H1 (cell line): ENCODE measurements around the gene CRTAC1. TPM values are rescaled to one million over a fixed set of nuclear protein-coding genes. Genes with fewer than 3 reads are reported as not detected.

Experiments used
- CTCF ChIA-PET: fragments of 300-600 bp; sonication (Branson Sonifier 250); formaldehyde crosslinking; loops from one replicate; lab custom pipeline; 2021; ENCODE audit not compliant: partially characterized antibody; lab: Charles Lee
- POLR2A ChIA-PET: fragments of 300-600 bp; sonication (Branson Sonifier 250); formaldehyde crosslinking; loops from one replicate; lab custom pipeline; 2021; ENCODE audit warnings: inconsistent platforms; ENCODE audit not compliant: partially characterized antibody; lab: Charles Lee
- DNase-seq, 2 experiments: peaks; one replicate each; pipeline versions ENCODE4 v3.0.0 to v3.0.0-alpha.2; 2010 to 2022; ENCODE audit warnings: low spot score in 2 of 2, low read depth in 1 of 2, mixed read lengths in 1 of 2
- FAIRE-seq: peaks from 2 replicates; lab custom pipeline; 2011; peaks lifted over from hg19 to GRCh38; lab: Jason Lieb, UNC
- H2AFZ ChIP-seq: 2 replicates; pipeline ENCODE4 v1.8.1; 2012; ENCODE audit warnings: low read length, inconsistent platforms
- H2AK5ac ChIP-seq: 2 replicates; pipeline ENCODE4 v1.6.1; 2013; ENCODE audit warnings: low read depth, low read length
- H2BK120ac ChIP-seq: replicated peaks from 2 replicates; pipeline ENCODE3; 2013; ENCODE audit warnings: low read depth, low read length, inconsistent platforms
- H2BK12ac ChIP-seq: 2 replicates; pipeline ENCODE4 v1.6.1; 2013; ENCODE audit warnings: low read depth, low read length
- H2BK15ac ChIP-seq: 2 replicates; pipeline ENCODE4 v1.6.1; 2013; ENCODE audit warnings: low read length
- H2BK20ac ChIP-seq: 2 replicates; pipeline ENCODE4 v1.6.1; 2013; ENCODE audit warnings: low read length
- H2BK5ac ChIP-seq: 2 replicates; pipeline ENCODE4 v1.6.1; 2013; ENCODE audit warnings: low read depth, low read length
- H3K14ac ChIP-seq: 2 replicates; pipeline ENCODE4 v1.6.1; 2013; ENCODE audit warnings: inconsistent platforms; ENCODE audit not compliant: insufficient read length
- H3K18ac ChIP-seq: 2 replicates; pipeline ENCODE4 v1.6.1; 2013; ENCODE audit warnings: low read length; ENCODE audit errors: extremely low read depth
- H3K23ac ChIP-seq: 2 replicates; pipeline ENCODE4 v1.6.1; 2013; ENCODE audit warnings: inconsistent platforms; ENCODE audit not compliant: insufficient read length
- H3K23me2 ChIP-seq: 2 replicates; pipeline ENCODE4 v1.6.1; 2013; ENCODE audit warnings: low read depth, low read length
- H3K27ac ChIP-seq: 2 replicates; pipeline ENCODE4 v1.6.1; 2011; ENCODE audit warnings: low read depth, low read length, inconsistent platforms
- H3K27me3 ChIP-seq, 4 experiments: replicated peaks in 1 of 4; 1 replicate in 1 of 4; 2 replicates in 3 of 4; pipeline versions ENCODE4 v1.6.1 to v1.8.1; 2011 to 2013; ENCODE audit warnings: low read length in 3 of 4, mild to moderate bottlenecking in 3 of 4, inconsistent platforms in 2 of 4, mixed read lengths in 2 of 4, moderate library complexity in 1 of 4; ENCODE audit not compliant: control insufficient read depth in 3 of 4, insufficient read depth in 3 of 4; ENCODE audit errors: extremely low read depth in 1 of 4
- H3K36me3 ChIP-seq, 4 experiments: 2 replicates each; pipeline versions ENCODE4 v1.6.1 to v1.8.1; 2011 to 2013; ENCODE audit warnings: mild to moderate bottlenecking in 4 of 4, low read length in 3 of 4, moderate library complexity in 2 of 4, control low read depth in 1 of 4, inconsistent platforms in 1 of 4; ENCODE audit not compliant: insufficient read depth in 4 of 4, control insufficient read depth in 2 of 4
- H3K4ac ChIP-seq: replicated peaks from 2 replicates; pipeline ENCODE3; 2013; ENCODE audit warnings: low read length, low read depth, mixed read lengths, inconsistent platforms; ENCODE audit not compliant: insufficient read length
- H3K4me1 ChIP-seq, 4 experiments: replicated peaks in 1 of 4; 1 replicate in 1 of 4; 2 replicates in 3 of 4; pipeline versions ENCODE4 v1.6.1 to v1.8.1; 2011 to 2013; ENCODE audit warnings: low read length in 3 of 4, inconsistent platforms in 2 of 4, mixed read lengths in 1 of 4; ENCODE audit not compliant: insufficient read depth in 4 of 4, control insufficient read depth in 3 of 4
- H3K4me2 ChIP-seq, 2 experiments: 2 replicates each; pipeline versions ENCODE4 v1.6.1 to v1.8.1; 2011 to 2013; ENCODE audit warnings: low read depth in 2 of 2, low read length in 2 of 2, control low read depth in 1 of 2, inconsistent platforms in 1 of 2, mild to moderate bottlenecking in 1 of 2; ENCODE audit not compliant: insufficient read depth in 1 of 2
- H3K4me3 ChIP-seq, 4 experiments: fragments of 200-600, 300-600 bp in 1 of 4; sonication (generic), shearing (Covaris generic), sonication (Bioruptor Twin) in 1 of 4; 2 replicates each; pipeline versions ENCODE4 v1.5.1 to v1.8.1; 2011 to 2016; ENCODE audit warnings: low read length in 4 of 4, low read depth in 3 of 4, control low read depth in 2 of 4, inconsistent platforms in 2 of 4, mild to moderate bottlenecking in 2 of 4, mixed read lengths in 1 of 4, moderate library complexity in 1 of 4; ENCODE audit not compliant: insufficient read depth in 2 of 4; ENCODE audit errors: extremely low read depth in 1 of 4
- H3K56ac ChIP-seq: replicated peaks from 2 replicates; pipeline ENCODE3; 2013; ENCODE audit warnings: low read depth, mild to moderate bottlenecking, mixed read lengths, low read length, inconsistent platforms; ENCODE audit not compliant: insufficient read length
- H3K79me1 ChIP-seq: 2 replicates; pipeline ENCODE4 v1.6.1; 2013; ENCODE audit warnings: low read depth, low read length, control low read depth
- H3K79me2 ChIP-seq, 2 experiments: 2 replicates each; pipeline versions ENCODE4 v1.6.1 to v1.8.1; 2012 to 2013; ENCODE audit warnings: low read length in 2 of 2, mild to moderate bottlenecking in 2 of 2, inconsistent platforms in 1 of 2; ENCODE audit not compliant: insufficient read depth in 2 of 2, control insufficient read depth in 1 of 2
- H3K9ac ChIP-seq, 4 experiments: replicated peaks in 1 of 4; 1 replicate in 1 of 4; 2 replicates in 3 of 4; pipeline versions ENCODE4 v1.6.1 to v1.8.1; 2011 to 2013; ENCODE audit warnings: low read depth in 3 of 4, low read length in 3 of 4, control low read depth in 2 of 4, mild to moderate bottlenecking in 2 of 4, moderate library complexity in 2 of 4, inconsistent platforms in 1 of 4; ENCODE audit errors: extremely low read depth in 1 of 4
- H3K9me3 ChIP-seq, 2 experiments: 2 replicates each; pipeline versions ENCODE4 v1.6.1 to v1.8.1; 2012 to 2013; ENCODE audit warnings: mild to moderate bottlenecking in 2 of 2, moderate library complexity in 2 of 2, control low read depth in 1 of 2, inconsistent platforms in 1 of 2, low read depth in 1 of 2, low read length in 1 of 2, mixed read lengths in 1 of 2; ENCODE audit not compliant: insufficient read depth in 2 of 2
- H4K20me1 ChIP-seq, 2 experiments: replicated peaks in 1 of 2; 2 replicates each; pipeline versions ENCODE3 to v1.8.1; 2011 to 2013; ENCODE audit warnings: inconsistent platforms in 2 of 2, low read length in 2 of 2, mild to moderate bottlenecking in 1 of 2; ENCODE audit not compliant: insufficient read depth in 2 of 2, control insufficient read depth in 1 of 2
- H4K5ac ChIP-seq: 2 replicates; pipeline ENCODE4 v1.6.1; 2013; ENCODE audit warnings: low read length, low read depth, mixed read lengths, inconsistent platforms; ENCODE audit not compliant: insufficient read length
- H4K8ac ChIP-seq: 2 replicates; pipeline ENCODE4 v1.8.0; 2013; ENCODE audit warnings: mild to moderate bottlenecking, moderate library complexity, low read length, inconsistent platforms; ENCODE audit not compliant: insufficient read depth; ENCODE audit errors: extremely low read depth
- H4K91ac ChIP-seq: replicated peaks from 2 replicates; pipeline ENCODE3; 2013; ENCODE audit warnings: low read length, mixed read lengths, inconsistent platforms; ENCODE audit not compliant: insufficient read length
- CBX8 ChIP-seq: fragments of 300-800, 300-1000 bp; sonication (generic); IDR thresholded peaks from 2 replicates; pipeline ENCODE4 v1.7.1; 2016; ENCODE audit warnings: low read depth, low read length, borderline replicate concordance
- CREB1 ChIP-seq: IDR thresholded peaks from 2 replicates; pipeline ENCODE4 v1.6.1; 2012; ENCODE audit warnings: inconsistent platforms
- CTBP2 ChIP-seq: IDR thresholded peaks from 2 replicates; pipeline ENCODE4 v1.7.0; 2011; ENCODE audit warnings: borderline replicate concordance, mild to moderate bottlenecking, moderate library complexity, mixed read lengths, low read length; ENCODE audit not compliant: insufficient read depth, insufficient read length
- GABPA ChIP-seq: IDR thresholded peaks from 2 replicates; pipeline ENCODE4 v1.6.1; 2011; ENCODE audit warnings: mild to moderate bottlenecking, low read length, moderate library complexity, borderline replicate concordance; ENCODE audit not compliant: insufficient read depth
- GTF2F1 ChIP-seq: IDR thresholded peaks from 2 replicates; pipeline ENCODE4 v1.6.1; 2012; ENCODE audit warnings: low read depth, low read length, improper control_type of control experiment, borderline replicate concordance
- JUN ChIP-seq: IDR thresholded peaks from 2 replicates; pipeline ENCODE4 v1.6.1; 2011; ENCODE audit warnings: low read depth, mild to moderate bottlenecking, improper control_type of control experiment, low read length
- KDM1A ChIP-seq: fragments of 200-600, 300-600 bp; sonication (generic); IDR thresholded peaks from 2 replicates; pipeline ENCODE4 v1.7.1; 2016; ENCODE audit warnings: mild to moderate bottlenecking, low read length, borderline replicate concordance
- KDM4A ChIP-seq: IDR thresholded peaks from one replicate; pipeline ENCODE4 v1.7.1; 2012; ENCODE audit warnings: low read depth, mild to moderate bottlenecking, moderate library complexity, low read length, inconsistent platforms; ENCODE audit not compliant: severe bottlenecking
- PHF8 ChIP-seq: fragments of 200-600 bp; sonication (generic); conservative IDR thresholded peaks from 2 replicates; pipeline ENCODE4 v1.7.1; 2012; ENCODE audit warnings: low read depth, mild to moderate bottlenecking, inconsistent platforms, low read length, moderate library complexity
- RXRA ChIP-seq: IDR thresholded peaks from 2 replicates; pipeline ENCODE4 v1.6.1; 2011; ENCODE audit warnings: low read depth, mild to moderate bottlenecking, low read length, moderate library complexity; ENCODE audit not compliant: insufficient read depth
- SP2 ChIP-seq: IDR thresholded peaks from 2 replicates; pipeline ENCODE4 v1.6.1; 2012; ENCODE audit warnings: mild to moderate bottlenecking, low read length, inconsistent platforms
- TBP ChIP-seq: IDR thresholded peaks from 2 replicates; pipeline ENCODE4 v1.6.1; 2011; ENCODE audit warnings: low read depth, low read length, improper control_type of control experiment
- USF2 ChIP-seq: IDR thresholded peaks from 2 replicates; pipeline ENCODE4 v1.6.1; 2011; ENCODE audit warnings: low read length, improper control_type of control experiment
- WGBS, 2 experiments: shearing (Covaris generic) in 1 of 2; methylation state at CpG; one replicate each; pipeline versions ENCODE4 v1.1.6 to v1.1.7; 2013 to 2015; ENCODE audit warnings: low lambda C conversion rate in 2 of 2, mixed read lengths in 2 of 2, inconsistent platforms in 1 of 2, low coverage in 1 of 2, missing lambda C conversion rate in 1 of 2; ENCODE audit not compliant: insufficient replicate concordance in 2 of 2, insufficient coverage in 1 of 2, insufficient read length in 1 of 2; ENCODE audit errors: extremely low coverage in 1 of 2, missing lambda C conversion rate in 1 of 2; 5-methylcytosine and 5-hydroxymethylcytosine counted together
- polyA plus RNA-seq, 7 experiments: library from polyadenylated mRNA; depleted of rRNA in 3 of 7; stranded (reverse) in 5 of 7; unstranded in 2 of 7; fragments of >200 nt in 5 of 7; fragments of 200-250 nt in 2 of 7; gene quantifications; 1 replicate in 5 of 7; 2 replicates in 1 of 7; 4 replicates in 1 of 7; pipeline versions ENCODE4 v1.2.1 to v1.2.3, GENCODE V29; 2011 to 2013; ENCODE audit warnings: missing spikeins in 2 of 7, mixed read lengths in 2 of 7
- total RNA-seq: library from RNA; stranded (reverse); fragmentation: NEBNext Ultra II Directional; extraction: Animal tissue kit (Norgen Biotek cat#: 25700); gene quantifications from 2 replicates; pipeline ENCODE4 v1.2.1, GENCODE V29; 2021

CRTAC1 gene
- total and polyA plus RNA-seq, 2 of the 8 experiments (the other 6 are each of a cell fraction or from before 2014, with no cell fraction given), result 0.91 to 1.2 TPM

- H2BK20ac ChIP-seq, result no peak overlapping the region
- H3K36me3 ChIP-seq, result no peaks in the 10 kb centered on the region
- H3K56ac ChIP-seq, result no peak overlapping the region
- H3K9me3 ChIP-seq, result no peaks in the 10 kb centered on the region
- no peak overlapping the region for H2BK120ac ChIP-seq
- no peak overlapping the region for H3K14ac ChIP-seq
- peak overlapping the region; percentile 73 to 93; a peak in 2 of 4 replicates for H3K4me2 ChIP-seq
- no peak for DNase-seq
- H3K27ac ChIP-seq, result no peak overlapping the region
- no peak overlapping the region for H4K91ac ChIP-seq
- FAIRE-seq, result no peak
- H2BK5ac ChIP-seq, result no peak overlapping the region
- no peak overlapping the region for H3K9ac ChIP-seq
- H4K5ac ChIP-seq, result no peak overlapping the region
- no peak overlapping the region for H2BK15ac ChIP-seq
- H3K23ac ChIP-seq, result no peak overlapping the region
- no peaks in the 10 kb centered on the region for H3K79me2 ChIP-seq
- peak overlapping the region in 1 of 4 experiments; percentile 67; a peak in 3 of 8 replicates for H3K4me3 ChIP-seq
- H3K27me3 ChIP-seq, result peaks cover 12 to 27% (median 26%) of the 10 kb centered on the region in 4 experiments
- H2BK12ac ChIP-seq, result no peak overlapping the region
- H4K20me1 ChIP-seq, result no peaks in the 10 kb centered on the region
- no peak overlapping the region for H2AK5ac ChIP-seq
- no peaks in the 10 kb centered on the region for H3K79me1 ChIP-seq
- H2AFZ ChIP-seq, result no peak overlapping the region
- no peak overlapping the region for H3K4ac ChIP-seq
- CTCF ChIA-PET, result interaction anchor here (0.7 to 2.6 kb wide), 10 partner anchors 10 to 184 kb away, joined by 3 to 14 read pairs (median 4); no protein-coding TSS in a partner anchor
- peaks cover 6% of the 10 kb centered on the region; the same call in 1 of the 2 replicates for H3K23me2 ChIP-seq
- no peak overlapping the region for H3K18ac ChIP-seq
- POLR2A ChIA-PET, result interaction anchor here (0.7 to 2.0 kb wide), 3 partner anchors 18 to 54 kb away, joined by 3 to 5 read pairs (median 4); partner anchors contain the start of gene CRTAC1
- 91% methylated on average over 12 of the region's 12 CpGs; no CpG with 5 or more reads in 1 of the 2 experiments for WGBS, 2 experiments
- H3K4me1 ChIP-seq, result peaks cover 0 to 5% (median 4%) of the 10 kb centered on the region in 4 experiments
- no peak overlapping the region for H4K8ac ChIP-seq
- TF ChIP-seq CTBP2, result no peak
- TF ChIP-seq TBP, result no peak
- no peak for TF ChIP-seq GABPA
- TF ChIP-seq RXRA, result no peak
- no peak for TF ChIP-seq JUN
- no peak for TF ChIP-seq CBX8
- TF ChIP-seq SP2, result no peak
- TF ChIP-seq PHF8, result no peak
- no peak for TF ChIP-seq CREB1
- TF ChIP-seq KDM4A, result no peak
- TF ChIP-seq USF2, result no peak
- TF ChIP-seq KDM1A, result no peak
- TF ChIP-seq GTF2F1, result no peak
These were observed 54.8 kb downstream of the CRTAC1 start for GRCh38 chr10:97975598-97975997.
